ENCODE data around the gene PPT2.
"Not testable (repeated sequence)": the region's sequence is repeated elsewhere in the genome, so short reads cannot be mapped to it uniquely, and the experiment has no call there.

Gene PPT2

DNA sequence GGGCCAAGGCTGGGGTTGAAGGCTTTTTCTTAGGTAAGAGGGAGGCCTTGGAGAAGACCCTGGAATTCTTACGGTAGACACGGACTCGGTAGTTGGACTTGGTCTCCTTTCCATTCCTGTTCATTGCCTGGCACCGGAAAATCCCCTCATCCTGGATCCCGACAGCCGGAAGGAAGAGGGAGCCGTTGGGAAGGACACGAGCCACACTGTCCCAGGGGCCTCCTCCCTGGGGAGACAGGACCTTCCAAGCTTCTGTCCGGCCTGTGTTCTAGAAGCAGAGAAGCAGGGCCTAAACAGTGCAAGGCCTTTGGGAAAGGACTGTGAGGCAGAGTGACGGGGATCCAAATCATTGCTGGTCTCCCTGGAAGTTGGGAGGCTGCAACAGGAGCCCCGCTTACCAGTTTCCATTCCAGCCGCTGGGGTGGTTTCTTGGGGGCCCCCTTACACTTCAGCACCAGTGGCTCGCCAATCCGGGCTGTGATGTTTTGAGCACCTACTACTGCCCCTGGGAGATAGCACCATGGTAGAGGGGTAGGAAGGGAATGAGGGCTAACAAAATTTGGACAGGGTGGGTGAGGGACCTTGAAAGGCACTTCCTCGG is 29.6 kb downstream of the PPT2 start:
- no peak overlapping the region for H3K4me3 ChIP-seq (ENCODE audit: control insufficient read depth in 1 of 7, extremely low read depth in 1 of 7, insufficient read depth in 4 of 7, low read depth in 2 of 7, low read length in 6 of 7)
- peak overlapping the region in 1 of 2 experiments; percentile 54 for H3K27ac ChIP-seq (ENCODE audit: insufficient read depth in 1 of 2, low read depth in 1 of 2, low read length in 2 of 2, poor library complexity in 1 of 2, severe bottlenecking in 2 of 2)
- WGBS (ENCODE audit: insufficient coverage) = 98% methylated on average over 13 of the region's 15 CpGs
- ChIA-PET POLR2A (no interaction called here), CTCF (interaction anchor here (1.8 to 2.3 kb wide), 2 partner anchors 9 to 13 kb away, joined by 5 to 10 read pairs; partner anchors contain the start of gene GPSM3)
- H3K9me3 ChIP-seq (ENCODE audit: control extremely low read depth in 1 of 5, control insufficient read depth in 4 of 5, insufficient read depth in 2 of 5, low read depth in 1 of 5, low read length in 4 of 5) = no peaks in the 10 kb centered on the region
- no peak for DNase-seq
- H3K27me3 ChIP-seq (replicated peaks in 2 of 5; ENCODE audit: control insufficient read depth in 4 of 5, insufficient read depth in 5 of 5, low read length in 4 of 5) = no peaks in the 10 kb centered on the region
- H3K4me1 ChIP-seq (ENCODE audit: control extremely low read depth in 1 of 4, control insufficient read depth in 4 of 4, insufficient read depth in 4 of 4, low read length in 3 of 4) = peaks cover 9 to 47% (median 38%) of the 10 kb centered on the region in 4 experiments
- H3K36me3 ChIP-seq (ENCODE audit: control insufficient read depth in 4 of 4, insufficient read depth in 4 of 4, low read length in 3 of 4) = peaks cover 10 to 66% (median 47%) of the 10 kb centered on the region in 4 experiments

DNA sequence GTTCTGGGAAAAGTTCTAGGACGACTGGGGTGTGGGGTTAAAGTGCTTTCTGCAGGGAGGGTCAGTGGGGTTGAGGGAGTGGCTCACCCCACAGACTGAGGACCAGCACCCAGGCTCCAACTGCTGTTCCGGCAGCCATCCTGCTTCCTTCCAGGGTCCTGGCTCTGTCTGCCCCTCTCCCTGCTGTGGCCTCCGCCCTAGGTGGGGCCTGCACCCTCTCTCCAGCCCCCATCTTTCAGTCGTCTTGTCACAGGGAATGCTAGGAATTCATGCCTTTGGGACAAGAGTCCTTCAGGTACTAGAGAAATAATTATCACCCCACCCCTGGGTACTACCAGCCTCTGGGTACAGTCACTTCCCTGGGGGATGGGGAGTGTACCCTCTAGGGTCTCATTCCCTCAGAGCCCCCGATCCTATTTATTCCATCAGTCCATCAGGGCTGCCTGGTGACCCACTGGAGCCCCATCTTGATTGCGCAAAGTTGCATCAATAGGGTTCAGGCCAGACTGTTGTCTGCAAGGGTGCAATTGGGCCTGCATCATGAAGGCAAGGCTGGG is 30.2 kb downstream of the PPT2 start, which contains the start of gene AGER:
Gene AGER, minus strand, starts transcription at position 170 of the 557 bp plus-strand sequence. Its CDS starts 31 bp downstream, at position 139.
- ChIA-PET POLR2A (no interaction called here), CTCF (interaction anchor here (2.3 kb wide), 1 partner anchor 12 kb away, joined by 10 read pairs; no protein-coding TSS in a partner anchor)
- Histone ChIP-seq H3K27me3 (replicated peaks in 2 of 5; ENCODE audit: control insufficient read depth in 4 of 5, insufficient read depth in 5 of 5, low read length in 4 of 5) (no peaks in the 10 kb centered on the region), H3K9me3 (ENCODE audit: control extremely low read depth in 1 of 5, control insufficient read depth in 4 of 5, insufficient read depth in 2 of 5, low read depth in 1 of 5, low read length in 4 of 5) (no peaks in the 10 kb centered on the region), H3K4me1 (ENCODE audit: control extremely low read depth in 1 of 4, control insufficient read depth in 4 of 4, insufficient read depth in 4 of 4, low read length in 3 of 4) (peaks cover 6 to 47% (median 38%) of the 10 kb centered on the region in 4 experiments), H3K4me3 (ENCODE audit: control insufficient read depth in 1 of 7, extremely low read depth in 1 of 7, insufficient read depth in 4 of 7, low read depth in 2 of 7, low read length in 6 of 7) (no peak within 1 kb of the TSS), H3K27ac (ENCODE audit: insufficient read depth in 1 of 2, low read depth in 1 of 2, low read length in 2 of 2, poor library complexity in 1 of 2, severe bottlenecking in 2 of 2) (peak within 1 kb of the TSS in 1 of 2 experiments; percentile 54), H3K36me3 (ENCODE audit: control insufficient read depth in 4 of 4, insufficient read depth in 4 of 4, low read length in 3 of 4) (peaks cover 10 to 70% (median 47%) of the 10 kb centered on the region in 4 experiments)
- 91% methylated on average over 4 of the region's 6 CpGs for WGBS (ENCODE audit: insufficient coverage)
- no peak for DNase-seq

DNA sequence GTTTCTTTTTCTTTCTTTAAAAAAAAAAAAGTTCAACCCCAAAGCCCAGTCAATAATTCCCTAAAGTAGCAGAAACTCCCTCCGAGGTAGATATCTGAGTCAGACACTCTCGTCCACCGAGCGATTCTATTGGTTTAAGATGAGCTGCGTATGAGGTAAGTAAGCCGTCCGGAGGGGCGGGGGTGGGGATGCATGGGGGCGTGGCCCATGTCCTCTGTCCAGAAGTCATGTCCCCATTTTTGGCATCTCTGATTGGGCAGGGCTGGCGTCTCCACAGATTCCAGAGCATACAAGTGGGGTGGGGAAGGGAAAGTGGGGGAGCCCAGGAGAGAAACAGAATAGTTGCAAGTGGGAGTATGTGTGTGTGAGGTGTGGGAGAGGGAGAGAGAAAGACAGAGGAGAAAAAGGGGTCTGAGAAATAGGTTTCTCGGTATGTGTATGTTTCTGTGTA is 31.8 kb downstream of the PPT2 start:
- H3K27ac ChIP-seq (ENCODE audit: insufficient read depth in 1 of 2, low read depth in 1 of 2, low read length in 2 of 2, poor library complexity in 1 of 2, severe bottlenecking in 2 of 2) = peak overlapping the region in 1 of 2 experiments; percentile 69
- WGBS (ENCODE audit: insufficient coverage) = 94% methylated on average over 2 of the region's 11 CpGs
- H3K27me3 ChIP-seq (replicated peaks in 2 of 5; ENCODE audit: control insufficient read depth in 4 of 5, insufficient read depth in 5 of 5, low read length in 4 of 5); CTCF ChIA-PET; H3K9me3 ChIP-seq (ENCODE audit: control extremely low read depth in 1 of 5, control insufficient read depth in 4 of 5, insufficient read depth in 2 of 5, low read depth in 1 of 5, low read length in 4 of 5); POLR2A ChIA-PET; DNase-seq; H3K4me3 ChIP-seq (ENCODE audit: control insufficient read depth in 1 of 7, extremely low read depth in 1 of 7, insufficient read depth in 4 of 7, low read depth in 2 of 7, low read length in 6 of 7): not testable (repeated sequence)
- peaks cover 8 to 62% (median 40%) of the 10 kb centered on the region in 4 experiments for H3K36me3 ChIP-seq (ENCODE audit: control insufficient read depth in 4 of 4, insufficient read depth in 4 of 4, low read length in 3 of 4)
- H3K4me1 ChIP-seq (ENCODE audit: control extremely low read depth in 1 of 4, control insufficient read depth in 4 of 4, insufficient read depth in 4 of 4, low read length in 3 of 4) = peaks cover 6 to 44% (median 35%) of the 10 kb centered on the region in 4 experiments

DNA sequence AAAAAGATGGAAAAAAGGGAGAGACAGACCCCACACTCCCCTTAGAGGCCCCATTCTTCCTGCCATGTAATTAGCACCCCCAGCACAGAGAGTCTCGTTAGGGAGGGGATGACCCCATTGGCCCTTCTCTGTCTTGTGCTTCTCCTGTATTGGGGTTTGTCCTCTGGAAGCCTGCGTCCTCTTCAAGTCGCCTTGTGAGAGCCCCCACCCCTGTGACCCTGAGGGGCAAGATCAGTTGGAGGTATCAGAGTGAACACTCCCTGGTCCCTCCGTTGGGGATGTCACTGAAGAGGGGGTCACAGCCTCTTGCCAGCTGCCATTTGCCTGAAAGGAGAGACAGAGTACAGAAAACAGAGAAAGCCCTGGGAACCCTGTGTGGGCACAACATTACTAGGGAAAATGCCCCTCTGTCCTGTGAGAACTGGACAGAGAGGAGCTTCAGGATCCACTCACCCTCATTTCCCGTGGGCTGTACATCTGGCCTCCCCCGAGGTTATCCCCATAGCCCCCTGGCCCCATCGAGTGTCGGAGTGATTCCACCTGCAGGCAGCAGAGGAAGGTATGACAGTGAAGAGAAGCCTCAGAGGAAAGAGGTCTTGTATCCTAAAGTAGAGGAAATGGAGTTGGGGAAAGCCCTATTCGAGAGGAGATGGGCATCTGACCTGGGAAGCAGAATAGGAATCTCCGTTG is 32.4 kb downstream of the PPT2 start:
- WGBS (ENCODE audit: insufficient coverage) = 87% methylated on average over 3 of the region's 10 CpGs
- CTCF ChIA-PET; H3K9me3 ChIP-seq (ENCODE audit: control extremely low read depth in 1 of 5, control insufficient read depth in 4 of 5, insufficient read depth in 2 of 5, low read depth in 1 of 5, low read length in 4 of 5); DNase-seq; POLR2A ChIA-PET; H3K27me3 ChIP-seq (replicated peaks in 2 of 5; ENCODE audit: control insufficient read depth in 4 of 5, insufficient read depth in 5 of 5, low read length in 4 of 5): not testable (repeated sequence)
- H3K4me1 ChIP-seq (ENCODE audit: control extremely low read depth in 1 of 4, control insufficient read depth in 4 of 4, insufficient read depth in 4 of 4, low read length in 3 of 4) = peaks cover 6 to 50% (median 41%) of the 10 kb centered on the region in 4 experiments
- peak overlapping the region; percentile 36 to 69 for H3K27ac ChIP-seq (ENCODE audit: insufficient read depth in 1 of 2, low read depth in 1 of 2, low read length in 2 of 2, poor library complexity in 1 of 2, severe bottlenecking in 2 of 2)
- H3K36me3 ChIP-seq (ENCODE audit: control insufficient read depth in 4 of 4, insufficient read depth in 4 of 4, low read length in 3 of 4) = peaks cover 6 to 56% (median 35%) of the 10 kb centered on the region in 4 experiments
- H3K4me3 ChIP-seq (ENCODE audit: control insufficient read depth in 1 of 7, extremely low read depth in 1 of 7, insufficient read depth in 4 of 7, low read depth in 2 of 7, low read length in 6 of 7) = peak overlapping the region in 1 of 7 experiments; percentile 54

DNA sequence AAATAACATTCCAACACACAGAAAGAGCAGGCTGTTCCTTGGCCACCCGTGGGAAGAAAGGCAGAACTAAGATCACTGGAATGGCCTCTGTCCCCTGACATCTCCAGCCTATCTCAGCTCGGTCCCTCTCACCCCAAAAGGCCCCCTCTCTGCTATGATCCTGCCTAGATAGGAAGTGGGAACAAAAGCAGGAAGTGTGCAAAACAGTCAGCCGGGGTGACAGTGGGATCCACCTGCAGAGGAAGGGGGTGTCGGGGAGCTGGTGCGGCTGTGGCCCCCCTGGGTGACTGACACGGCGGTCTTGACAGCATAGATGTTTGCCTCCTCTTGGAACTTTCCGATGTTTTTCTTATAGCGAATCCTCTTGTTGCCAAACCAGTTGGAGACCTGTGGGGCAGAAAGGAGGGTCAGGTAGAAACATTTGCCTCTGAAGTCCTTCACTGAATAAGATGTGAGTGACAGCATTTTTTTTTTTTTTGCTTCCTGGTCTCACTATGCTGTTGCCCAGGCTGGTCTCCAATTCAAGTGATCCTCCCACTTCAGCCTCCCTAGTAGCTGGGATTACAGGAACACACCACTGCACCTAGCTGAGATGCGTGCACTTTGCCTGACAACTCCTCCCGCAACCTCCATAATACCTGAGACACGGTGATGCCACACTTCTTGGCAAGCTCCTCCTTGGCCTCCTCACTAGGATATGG is 33.2 kb downstream of the PPT2 start:
- H3K27ac ChIP-seq (ENCODE audit: insufficient read depth in 1 of 2, low read depth in 1 of 2, low read length in 2 of 2, poor library complexity in 1 of 2, severe bottlenecking in 2 of 2) = peak overlapping the region; percentile 36 to 69
- CTCF ChIA-PET = interaction anchor here (0.7 to 2.9 kb wide), 2 partner anchors 8 to 69 kb away, joined by 3 to 9 read pairs; no protein-coding TSS in a partner anchor
- peaks cover 6 to 52% (median 31%) of the 10 kb centered on the region in 4 experiments for H3K36me3 ChIP-seq (ENCODE audit: control insufficient read depth in 4 of 4, insufficient read depth in 4 of 4, low read length in 3 of 4)
- H3K4me3 ChIP-seq (ENCODE audit: control insufficient read depth in 1 of 7, extremely low read depth in 1 of 7, insufficient read depth in 4 of 7, low read depth in 2 of 7, low read length in 6 of 7) = peak overlapping the region in 4 of 7 experiments; percentile 16 to 54 (median 26)
- no peak for DNase-seq
- peaks cover 6 to 57% (median 50%) of the 10 kb centered on the region in 4 experiments for H3K4me1 ChIP-seq (ENCODE audit: control extremely low read depth in 1 of 4, control insufficient read depth in 4 of 4, insufficient read depth in 4 of 4, low read length in 3 of 4)
- POLR2A ChIA-PET = interaction anchor here (0.9 kb wide), 1 partner anchor 30 kb away, joined by 4 read pairs; no protein-coding TSS in a partner anchor
- H3K9me3 ChIP-seq (ENCODE audit: control extremely low read depth in 1 of 5, control insufficient read depth in 4 of 5, insufficient read depth in 2 of 5, low read depth in 1 of 5, low read length in 4 of 5) = no peaks in the 10 kb centered on the region
- H3K27me3 ChIP-seq (replicated peaks in 2 of 5; ENCODE audit: control insufficient read depth in 4 of 5, insufficient read depth in 5 of 5, low read length in 4 of 5) = no peaks in the 10 kb centered on the region
- WGBS (ENCODE audit: insufficient coverage) = 33% methylated on average over 9 of the region's 12 CpGs

DNA sequence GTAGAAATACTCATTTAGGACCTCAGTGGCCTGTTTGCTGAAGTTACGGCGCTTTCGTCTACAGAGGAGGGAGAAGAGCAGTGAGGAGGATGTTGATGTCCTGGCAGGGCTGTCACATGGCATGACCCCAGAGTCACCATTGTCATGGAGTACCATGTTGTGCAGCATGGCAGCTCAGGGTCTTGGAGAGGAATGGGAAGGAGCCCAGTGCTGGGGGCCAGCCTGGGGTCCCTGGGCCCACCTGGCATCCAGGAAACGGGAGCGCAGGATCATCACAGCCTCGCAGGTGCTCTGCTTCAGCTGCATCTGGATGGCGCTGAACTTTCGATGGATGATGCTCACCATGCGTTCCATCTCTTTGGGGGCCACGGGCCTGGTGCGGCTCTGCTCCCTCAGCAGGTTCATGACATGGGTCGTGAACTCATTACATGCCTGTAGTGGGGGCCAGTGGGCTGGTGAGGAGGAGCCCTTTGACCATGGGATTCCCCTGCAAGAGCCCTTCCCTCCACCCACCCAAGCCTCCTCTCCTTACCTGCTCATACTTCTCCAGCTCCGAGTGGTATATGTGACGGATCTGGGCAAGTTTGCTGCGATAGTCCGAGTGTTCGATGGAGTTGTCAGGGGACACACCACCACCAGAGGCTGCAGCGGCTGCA is 33.9 kb downstream of the PPT2 start:
- DNase-seq = not testable (repeated sequence)
- H3K27ac ChIP-seq (ENCODE audit: insufficient read depth in 1 of 2, low read depth in 1 of 2, low read length in 2 of 2, poor library complexity in 1 of 2, severe bottlenecking in 2 of 2) = peak overlapping the region; percentile 87 to 93

More for the DNA sequence above, 33.9 kb downstream of the PPT2 start:
- not testable (repeated sequence) for H3K9me3 ChIP-seq (ENCODE audit: control extremely low read depth in 1 of 5, control insufficient read depth in 4 of 5, insufficient read depth in 2 of 5, low read depth in 1 of 5, low read length in 4 of 5); H3K27me3 ChIP-seq (replicated peaks in 2 of 5; ENCODE audit: control insufficient read depth in 4 of 5, insufficient read depth in 5 of 5, low read length in 4 of 5)
- POLR2A ChIA-PET = interaction anchor here (0.9 to 1.2 kb wide), 2 partner anchors 30 to 784 kb away, joined by 3 to 4 read pairs; no protein-coding TSS in a partner anchor
- CTCF ChIA-PET = interaction anchor here (0.7 to 2.9 kb wide), 2 partner anchors 8 to 69 kb away, joined by 3 to 9 read pairs; no protein-coding TSS in a partner anchor
- Histone ChIP-seq H3K4me3 (ENCODE audit: control insufficient read depth in 1 of 7, extremely low read depth in 1 of 7, insufficient read depth in 4 of 7, low read depth in 2 of 7, low read length in 6 of 7) (peak overlapping the region in 5 of 7 experiments; percentile 75 to 90 (median 88)), H3K4me1 (ENCODE audit: control extremely low read depth in 1 of 4, control insufficient read depth in 4 of 4, insufficient read depth in 4 of 4, low read length in 3 of 4) (peaks cover 6 to 57% (median 54%) of the 10 kb centered on the region in 4 experiments), H3K36me3 (ENCODE audit: control insufficient read depth in 4 of 4, insufficient read depth in 4 of 4, low read length in 3 of 4) (peaks cover 6 to 46% (median 24%) of the 10 kb centered on the region in 4 experiments)
- WGBS (ENCODE audit: insufficient coverage) = 100% methylated on average over 4 of the region's 18 CpGs
